Neural progenitor cell (in vitro differentiated cells): ENCODE results near the gene KNOP1. TPM values are rescaled to one million over a fixed set of nuclear protein-coding genes. Genes with fewer than 3 reads are reported as not detected.

Experiments
- DNase-seq: peaks from one replicate; pipeline ENCODE4 v3.0.0-alpha.2; 2016; ENCODE audit warnings: low spot score
- H2AFZ ChIP-seq: fragments of 200-600 bp; sonication (generic); replicated peaks from 2 replicates; pipeline ENCODE4 v1.6.1; 2016; ENCODE audit warnings: antibody characterized with exemption
- H3F3A ChIP-seq: fragments of 200-600 bp; sonication (generic); 2 replicates; pipeline ENCODE4 v1.6.1; 2016; ENCODE audit warnings: antibody characterized with exemption, low read depth
- H3K27ac ChIP-seq: fragments of 200-600 bp; sonication (generic); 2 replicates; pipeline ENCODE4 v1.5.1; 2016; ENCODE audit warnings: mild to moderate bottlenecking
- H3K27me3 ChIP-seq: fragments of 200-600 bp; sonication (generic); 2 replicates; pipeline ENCODE4 v1.6.1; 2016; ENCODE audit warnings: mild to moderate bottlenecking, moderate library complexity
- H3K36me3 ChIP-seq: fragments of 200-600 bp; sonication (generic); 2 replicates; pipeline ENCODE4 v1.5.1; 2016
- H3K4me1 ChIP-seq: fragments of 200-600 bp; sonication (generic); 2 replicates; pipeline ENCODE4 v1.6.1; 2016; ENCODE audit warnings: mixed run types
- H3K4me2 ChIP-seq: fragments of 200-600 bp; sonication (generic); 2 replicates; pipeline ENCODE4 v1.6.1; 2016
- H3K4me3 ChIP-seq: fragments of 200-600 bp; sonication (generic); 2 replicates; pipeline ENCODE4 v1.5.1; 2016
- H3K79me2 ChIP-seq: fragments of 200-600 bp; sonication (generic); 2 replicates; pipeline ENCODE4 v1.6.1; 2016; ENCODE audit warnings: low read depth
- H3K9ac ChIP-seq: fragments of 200-600 bp; sonication (generic); 2 replicates; pipeline ENCODE4 v1.6.1; 2016
- H3K9me3 ChIP-seq: fragments of 200-600 bp; sonication (generic); 2 replicates; pipeline ENCODE4 v1.5.1; 2016; ENCODE audit warnings: low read depth
- H4K20me1 ChIP-seq: fragments of 200-600 bp; sonication (generic); 2 replicates; pipeline ENCODE4 v1.6.1; 2016; ENCODE audit warnings: low read depth
- H3K27ac Mint-ChIP-seq: 3 replicates; pipeline ENCODE4 v1.8.0; 2021; ENCODE audit warnings: mixed read lengths
- H3K27me3 Mint-ChIP-seq: 2 replicates; pipeline ENCODE4 v1.8.0; 2022; ENCODE audit warnings: low read depth, mild to moderate bottlenecking, inconsistent platforms, moderate library complexity, mixed read lengths; ENCODE audit not compliant: insufficient read depth
- H3K36me3 Mint-ChIP-seq: 3 replicates; pipeline ENCODE4 v1.8.0; 2021; ENCODE audit warnings: mixed read lengths
- H3K4me1 Mint-ChIP-seq: 3 replicates; pipeline ENCODE4 v1.8.0; 2021; ENCODE audit warnings: mixed read lengths
- H3K4me3 Mint-ChIP-seq: 3 replicates; pipeline ENCODE4 v1.8.0; 2021; ENCODE audit warnings: mild to moderate bottlenecking, moderate library complexity, mixed read lengths
- H3K9me3 Mint-ChIP-seq: 3 replicates; pipeline ENCODE4 v1.8.0; 2020; ENCODE audit warnings: mixed read lengths
- EZH2 ChIP-seq: fragments of 200-600 bp; sonication (generic); IDR thresholded peaks from 2 replicates; pipeline ENCODE4 v1.6.1; 2017; ENCODE audit warnings: antibody characterized with exemption, mild to moderate bottlenecking, moderate library complexity
- EZH2phosphoT487 ChIP-seq: fragments of 200-600 bp; sonication (generic); IDR thresholded peaks from 2 replicates; pipeline ENCODE4 v1.6.1; 2017; ENCODE audit warnings: antibody characterized with exemption
- total RNA-seq: library from RNA; depleted of rRNA; stranded (reverse); fragments of >200 nt; gene quantifications from 2 replicates; pipeline ENCODE4 v1.2.3, GENCODE V29; 2015; ENCODE audit warnings: low replicate concordance
- TF ChIP-seq, protein P1 (sequence below): fragments of 200-600 bp; sonication (generic); IDR thresholded peaks from 2 replicates; pipeline ENCODE4 v1.5.1; 2017; ENCODE audit warnings: antibody characterized with exemption, mild to moderate bottlenecking

Gene KNOP1
- total RNA-seq, 1 donor from 2014 or later: 130 TPM

GRCh38 chr16:19745286-19746010 lies 27.4 kb upstream of the KNOP1 start:
- Mint-ChIP-seq H3K27ac (peak overlapping the region; percentile 97), H3K4me1 (peaks cover 80% of the 10 kb centered on the region)

GRCh38 chr16:19744670-19745069 lies 26.6 kb upstream of the KNOP1 start:
- no peak overlapping the region for H3K27ac Mint-ChIP-seq
- no peaks in the 10 kb centered on the region for H3K27me3 ChIP-seq
- no peak overlapping the region for H3K4me3 Mint-ChIP-seq
- peaks cover 34% of the 10 kb centered on the region for H4K20me1 ChIP-seq
- peaks cover 12% of the 10 kb centered on the region for H3K36me3 Mint-ChIP-seq
- H3K4me3 ChIP-seq: no peak overlapping the region
- H3F3A ChIP-seq: peaks cover 39% of the 10 kb centered on the region
- no peak overlapping the region for H3K27ac ChIP-seq
- H2AFZ ChIP-seq: no peak overlapping the region
- TF ChIP-seq, protein P1, sequence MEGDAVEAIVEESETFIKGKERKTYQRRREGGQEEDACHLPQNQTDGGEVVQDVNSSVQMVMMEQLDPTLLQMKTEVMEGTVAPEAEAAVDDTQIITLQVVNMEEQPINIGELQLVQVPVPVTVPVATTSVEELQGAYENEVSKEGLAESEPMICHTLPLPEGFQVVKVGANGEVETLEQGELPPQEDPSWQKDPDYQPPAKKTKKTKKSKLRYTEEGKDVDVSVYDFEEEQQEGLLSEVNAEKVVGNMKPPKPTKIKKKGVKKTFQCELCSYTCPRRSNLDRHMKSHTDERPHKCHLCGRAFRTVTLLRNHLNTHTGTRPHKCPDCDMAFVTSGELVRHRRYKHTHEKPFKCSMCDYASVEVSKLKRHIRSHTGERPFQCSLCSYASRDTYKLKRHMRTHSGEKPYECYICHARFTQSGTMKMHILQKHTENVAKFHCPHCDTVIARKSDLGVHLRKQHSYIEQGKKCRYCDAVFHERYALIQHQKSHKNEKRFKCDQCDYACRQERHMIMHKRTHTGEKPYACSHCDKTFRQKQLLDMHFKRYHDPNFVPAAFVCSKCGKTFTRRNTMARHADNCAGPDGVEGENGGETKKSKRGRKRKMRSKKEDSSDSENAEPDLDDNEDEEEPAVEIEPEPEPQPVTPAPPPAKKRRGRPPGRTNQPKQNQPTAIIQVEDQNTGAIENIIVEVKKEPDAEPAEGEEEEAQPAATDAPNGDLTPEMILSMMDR: no peak
- no peak for TF ChIP-seq EZH2phosphoT487
- TF ChIP-seq EZH2: no peak
- H3K79me2 ChIP-seq: no peaks in the 10 kb centered on the region
- H3K4me1 ChIP-seq: peaks cover 50% of the 10 kb centered on the region
- no peak overlapping the region for H3K4me2 ChIP-seq
- no peaks in the 10 kb centered on the region for H3K36me3 ChIP-seq
- H3K27me3 Mint-ChIP-seq: peaks cover 4% of the 10 kb centered on the region
- no peaks in the 10 kb centered on the region for H3K9me3 Mint-ChIP-seq
- no peak overlapping the region for H3K9ac ChIP-seq
- peaks cover 73% of the 10 kb centered on the region for H3K4me1 Mint-ChIP-seq
- DNase-seq: no peak
- H3K9me3 ChIP-seq: no peaks in the 10 kb centered on the region

More at GRCh38 chr16:19745286-19746010, 27.4 kb upstream of the KNOP1 start:
- Histone ChIP-seq H3K4me2 (no peak overlapping the region), H3K79me2 (no peaks in the 10 kb centered on the region), H3K4me3 (no peak overlapping the region), H3F3A (peaks cover 39% of the 10 kb centered on the region), H4K20me1 (peaks cover 34% of the 10 kb centered on the region), H3K9me3 (no peaks in the 10 kb centered on the region), H3K27ac (no peak overlapping the region), H3K27me3 (no peaks in the 10 kb centered on the region), H3K4me1 (peaks cover 50% of the 10 kb centered on the region), H3K9ac (no peak overlapping the region), H3K36me3 (no peaks in the 10 kb centered on the region), H2AFZ (no peak overlapping the region)
- TF ChIP-seq EZH2phosphoT487 (no peak), EZH2 (no peak)
- TF ChIP-seq, protein P1: no peak
- Mint-ChIP-seq H3K4me3 (peak overlapping the region; percentile 76), H3K36me3 (peaks cover 4% of the 10 kb centered on the region), H3K9me3 (no peaks in the 10 kb centered on the region), H3K27me3 (peaks cover 4% of the 10 kb centered on the region)
- no peak for DNase-seq

DNA sequence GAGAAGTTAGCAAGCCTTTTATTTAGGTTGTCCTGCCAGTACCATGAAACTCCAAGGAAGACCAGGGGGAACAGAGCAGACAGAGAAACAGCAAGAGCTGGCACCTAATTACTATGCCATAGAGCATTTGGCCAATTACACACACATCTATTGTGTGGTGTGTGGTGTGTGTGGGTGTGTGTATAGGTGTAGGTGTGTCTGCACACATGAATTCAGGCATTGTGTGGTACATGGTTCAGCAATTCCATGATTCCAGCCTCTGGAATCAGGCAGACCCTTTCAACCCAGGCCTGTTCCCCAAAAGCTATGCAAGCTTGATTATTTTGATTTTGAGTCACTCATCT lies 25.8 kb upstream of the KNOP1 start:
- no peak for TF ChIP-seq EZH2phosphoT487
- TF ChIP-seq, protein P1: no peak
- no peak for TF ChIP-seq EZH2
- H3K9me3 ChIP-seq: no peaks in the 10 kb centered on the region
- Mint-ChIP-seq H3K4me1 (peaks cover 65% of the 10 kb centered on the region), H3K27me3 (peaks cover 4% of the 10 kb centered on the region), H3K4me3 (no peak overlapping the region), H3K9me3 (no peaks in the 10 kb centered on the region), H3K27ac (no peak overlapping the region), H3K36me3 (peaks cover 19% of the 10 kb centered on the region)
- H3F3A ChIP-seq: peaks cover 39% of the 10 kb centered on the region
- no peak overlapping the region for H2AFZ ChIP-seq
- no peaks in the 10 kb centered on the region for H3K27me3 ChIP-seq
- no peak overlapping the region for H3K4me3 ChIP-seq
- no peaks in the 10 kb centered on the region for H3K36me3 ChIP-seq
- H3K9ac ChIP-seq: no peak overlapping the region
- H3K4me2 ChIP-seq: peak overlapping the region; percentile 58
- H3K4me1 ChIP-seq: peaks cover 47% of the 10 kb centered on the region
- no peak for DNase-seq
- H3K27ac ChIP-seq: no peak overlapping the region
- H4K20me1 ChIP-seq: peaks cover 34% of the 10 kb centered on the region
- no peaks in the 10 kb centered on the region for H3K79me2 ChIP-seq
